Measurements from ENCODE around the gene PHETA1.

DNA sequence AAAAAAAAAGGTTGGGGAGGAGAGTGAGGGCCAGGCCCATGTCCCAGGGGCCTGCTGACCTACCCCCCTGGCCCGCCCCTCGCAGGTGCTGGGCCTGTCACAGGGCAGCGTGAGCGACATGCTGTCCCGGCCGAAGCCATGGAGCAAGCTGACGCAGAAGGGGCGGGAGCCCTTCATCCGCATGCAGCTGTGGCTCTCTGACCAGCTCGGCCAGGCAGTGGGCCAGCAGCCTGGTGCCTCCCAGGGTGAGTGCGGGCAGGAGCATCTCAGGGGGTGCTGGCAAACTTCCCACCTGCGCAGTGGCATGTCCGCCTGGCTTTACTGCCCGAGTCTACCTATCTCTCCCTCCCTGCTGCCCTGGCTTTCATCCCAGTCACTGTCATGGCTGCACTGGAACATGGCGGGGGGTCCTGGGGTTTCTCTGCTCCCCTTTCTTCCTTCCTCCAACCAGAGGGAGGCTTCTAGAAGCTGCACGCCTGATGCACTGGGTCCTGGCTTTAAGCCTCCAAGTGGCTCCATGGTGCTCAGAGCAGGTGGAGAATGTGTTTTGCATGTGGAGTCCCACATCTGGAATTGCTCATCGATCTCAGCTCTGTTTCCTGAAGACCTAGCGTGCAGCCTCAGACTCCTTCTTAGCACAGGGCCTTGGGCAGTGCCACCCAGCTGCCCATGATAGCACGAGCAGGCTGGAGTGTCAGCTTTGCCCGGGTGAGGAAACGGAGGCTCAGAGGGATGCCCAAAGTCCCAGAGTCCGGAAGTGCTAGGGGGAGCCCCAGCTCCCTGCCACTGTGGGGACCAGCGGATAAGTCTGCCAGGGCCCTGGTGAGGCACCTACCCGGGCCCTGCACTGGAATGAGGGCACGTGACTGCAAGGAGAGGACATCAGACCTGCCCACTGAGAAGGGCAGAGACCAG lies 46.3 kb downstream of the PHETA1 start:
- TF ChIP-seq POLR2A (IDR thresholded peaks at IDR 0.05; ENCODE audit: low read length): no peak
- no peak for TF ChIP-seq GATA1 (IDR thresholded peaks at IDR 0.05; ENCODE audit: low read depth, low read length)
